GM19467 (cell line): Measurements from ENCODE around the gene ABCD4.

Experiments
- ATAC-seq: cut with Tn5 transposase; IDR thresholded peaks from one replicate; pipeline ENCODE4 v1.9.1; 2021; ENCODE audit warnings: mild to moderate bottlenecking, moderate library complexity; ENCODE audit not compliant: unreplicated experiment

Gene ABCD4

GRCh38 chr14:74260525-74261233 is 42.1 kb downstream of the ABCD4 start:
- no peak for ATAC-seq

GRCh38 chr14:74259513-74259912 is 43.2 kb downstream of the ABCD4 start:
- ATAC-seq = no peak

- ATAC-seq = no peak
Observed at GRCh38 chr14:74258764-74259035, 44.0 kb downstream of the ABCD4 start.

GRCh38 chr14:74257941-74258763 is 44.6 kb downstream of the ABCD4 start:
- ATAC-seq = no peak

- ATAC-seq = no peak
Observed at GRCh38 chr14:74257078-74257940, 45.4 kb downstream of the ABCD4 start.

- ATAC-seq = no peak
Observed at GRCh38 chr14:74255281-74255680, 47.5 kb downstream of the ABCD4 start.

GRCh38 chr14:74249433-74250375 is 53.0 kb downstream of the ABCD4 start:
- no peak for ATAC-seq

GRCh38 chr14:74248017-74248416 is 54.7 kb downstream of the ABCD4 start:
- ATAC-seq = no peak

- ATAC-seq = no peak
Observed at GRCh38 chr14:74246542-74246941, 56.2 kb downstream of the ABCD4 start.

GRCh38 chr14:74245292-74245691 is 57.4 kb downstream of the ABCD4 start:
- ATAC-seq = no peak

- no peak for ATAC-seq
Observed at GRCh38 chr14:74244115-74244514, 58.6 kb downstream of the ABCD4 start.

GRCh38 chr14:74243051-74243450 is 59.7 kb downstream of the ABCD4 start:
- ATAC-seq = no peak

- ATAC-seq = no peak
Observed at GRCh38 chr14:74242780-74243042, 60.0 kb downstream of the ABCD4 start.

GRCh38 chr14:74242021-74242779 is 60.5 kb downstream of the ABCD4 start:
- ATAC-seq = no peak

- no peak for ATAC-seq
Observed at GRCh38 chr14:74241652-74242017, 61.1 kb downstream of the ABCD4 start.

GRCh38 chr14:74240794-74241651 is 61.7 kb downstream of the ABCD4 start:
- ATAC-seq = no peak

- no peak for ATAC-seq
Observed at GRCh38 chr14:74239848-74240793, 62.6 kb downstream of the ABCD4 start.
